G401.6 (cell line): Measurements from ENCODE around the gene ZNF189.
"Not testable (repeated sequence)": the region's sequence is repeated elsewhere in the genome, so short reads cannot be mapped to it uniquely, and the experiment has no call there.

ENCODE experiments used
- FAIRE-seq: peaks from 2 replicates; lab custom pipeline; 2012; peaks lifted over from hg19 to GRCh38; lab: Jason Lieb, UNC

Gene ZNF189

DNA sequence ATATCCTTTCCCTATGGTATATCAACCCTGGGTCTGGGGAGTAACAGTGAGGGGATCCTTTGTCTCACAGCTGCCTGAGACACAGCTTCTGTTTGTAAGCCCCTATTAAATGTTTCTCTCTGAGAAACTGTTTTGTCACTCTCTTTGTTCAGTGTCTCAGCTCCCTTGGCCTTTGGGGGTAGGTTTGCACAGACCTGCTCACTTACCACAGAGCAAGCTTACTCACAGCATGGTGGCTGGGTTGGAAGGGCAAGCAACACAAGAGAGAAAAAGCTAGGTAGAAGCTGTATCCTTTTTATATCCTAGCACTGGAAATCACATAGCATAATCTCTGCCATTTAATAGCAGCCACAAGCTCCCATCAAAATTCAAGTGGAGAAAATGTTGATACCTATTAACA is 18.4 kb upstream of the ZNF189 start:
- no peak for FAIRE-seq

DNA sequence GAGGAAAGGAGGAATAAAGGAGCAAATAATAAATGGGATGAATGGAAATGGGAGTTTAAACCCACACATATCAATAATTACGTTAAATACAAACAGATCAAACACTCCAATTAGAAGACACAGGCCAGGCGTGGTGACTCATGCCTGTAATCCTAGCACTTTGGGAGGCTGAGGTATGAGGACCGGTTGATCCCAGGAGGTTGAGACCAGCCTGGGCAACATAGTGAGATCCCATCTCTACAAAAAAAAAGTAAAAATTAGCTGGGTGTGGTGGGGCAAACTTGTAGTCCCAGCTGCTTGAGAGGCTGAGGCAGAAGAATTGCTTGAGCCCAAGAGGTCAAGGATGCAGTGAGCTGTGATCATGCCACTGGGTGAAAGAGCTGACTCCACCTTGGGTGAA is 17.5 kb upstream of the ZNF189 start:
- no peak for FAIRE-seq

DNA sequence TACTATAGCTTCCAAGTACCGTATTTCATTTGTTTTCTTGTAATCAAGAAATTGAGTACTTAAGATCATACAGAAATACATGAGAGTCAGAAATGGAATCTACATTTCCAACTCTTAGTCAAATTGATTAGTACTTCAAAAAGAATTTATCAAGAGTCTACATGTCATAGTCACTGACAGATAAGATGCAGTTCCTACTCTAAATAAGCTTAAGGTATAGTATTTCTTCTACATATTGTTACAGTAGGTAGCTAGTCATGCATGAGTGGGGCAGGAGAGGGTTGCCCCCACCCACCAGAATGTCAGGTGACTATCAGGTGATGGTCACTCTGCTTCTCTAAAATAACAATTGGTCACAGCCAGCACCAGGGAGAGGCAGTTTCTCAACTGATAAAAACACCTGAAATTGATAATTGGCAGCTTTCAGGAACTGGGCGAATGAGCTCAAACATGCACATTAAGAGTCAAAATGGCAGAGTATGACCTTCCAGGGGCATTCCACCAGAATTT is 16.8 kb upstream of the ZNF189 start:
- FAIRE-seq, result no peak

DNA sequence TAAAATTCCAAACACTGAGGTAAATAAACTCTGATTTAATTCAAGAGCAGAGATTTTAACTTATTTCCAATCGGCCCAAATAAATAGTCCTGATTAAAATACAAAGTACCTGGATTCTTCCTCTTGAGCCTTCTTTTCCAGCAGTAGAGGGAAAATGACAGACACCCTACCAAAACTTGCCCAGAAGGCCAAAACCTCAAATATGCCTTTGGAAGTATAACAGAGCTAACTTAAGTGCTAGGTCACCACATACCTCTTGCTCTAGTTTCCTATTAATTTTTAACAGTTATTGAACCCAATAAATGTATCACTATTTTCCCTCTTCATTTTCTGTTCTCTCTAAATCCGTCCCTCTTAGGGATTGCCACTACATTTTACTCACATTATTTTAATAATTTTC is 15.3 kb upstream of the ZNF189 start:
- no peak for FAIRE-seq

DNA sequence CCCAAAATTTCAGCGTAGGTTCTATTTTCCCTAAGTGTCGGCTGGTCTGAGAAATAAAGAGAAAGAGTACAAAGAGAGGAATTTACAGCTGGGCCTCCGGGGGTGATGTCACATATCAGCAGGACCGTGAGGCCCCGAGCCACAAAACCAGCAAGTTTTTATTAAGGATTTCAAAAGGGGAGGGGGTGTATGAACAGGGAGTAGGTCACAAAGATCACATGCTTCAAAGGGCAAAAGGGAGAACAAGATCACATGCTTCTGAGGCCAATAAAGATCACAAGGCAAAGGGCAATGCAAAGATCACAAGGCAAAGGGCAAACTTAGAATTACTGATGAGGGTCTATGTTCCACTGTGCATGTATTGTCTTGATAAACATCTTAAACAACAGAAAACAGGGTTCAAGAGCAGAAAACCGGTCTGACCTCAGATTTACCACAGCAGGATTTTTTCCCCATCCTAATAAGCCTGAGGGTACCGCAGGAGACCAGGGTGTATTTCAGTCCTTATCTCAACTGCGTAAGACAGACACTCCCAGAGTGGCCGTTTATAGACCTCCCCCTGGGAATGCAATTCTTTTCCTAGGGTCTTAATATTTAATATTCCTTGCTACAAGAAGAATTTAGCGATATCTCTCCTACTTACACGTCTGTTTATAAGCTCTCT is 13.6 kb upstream of the ZNF189 start, which contains the start of gene BAAT:
BAAT (minus strand) TSS at position 134 of the 664 bp plus-strand sequence. CDS start 13,602 bp downstream, outside the sequence.
- FAIRE-seq, result not testable (repeated sequence)

DNA sequence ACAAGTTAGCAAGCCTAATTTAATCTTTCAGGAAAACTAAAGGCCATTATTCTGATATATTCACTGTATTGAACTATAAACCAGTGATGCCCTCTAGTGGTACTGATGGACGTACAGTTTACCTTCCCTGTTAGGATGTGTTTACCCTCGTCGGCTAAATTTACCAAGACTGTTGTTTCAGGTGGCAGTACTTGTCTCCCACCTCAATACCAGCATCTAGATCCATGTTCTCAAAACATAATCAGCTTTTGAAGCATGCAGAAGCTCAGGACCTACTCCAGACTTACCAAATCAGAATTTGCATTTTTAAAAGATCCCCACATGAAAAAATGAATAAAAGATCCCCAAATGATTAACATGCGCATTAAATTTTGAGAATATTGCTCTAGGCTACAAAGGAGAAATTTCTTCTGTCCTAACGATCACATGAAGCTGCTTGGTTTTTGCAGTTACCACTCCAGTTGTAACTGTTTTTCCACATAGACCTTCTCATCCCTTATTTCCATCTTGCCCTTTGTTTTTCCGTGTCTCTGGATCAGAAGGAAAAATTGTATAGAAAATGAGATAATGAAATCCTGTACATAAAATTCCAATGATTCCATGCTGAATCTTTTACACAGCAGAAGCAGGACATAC is 10.7 kb upstream of the ZNF189 start:
- FAIRE-seq, result peak; percentile 88

DNA sequence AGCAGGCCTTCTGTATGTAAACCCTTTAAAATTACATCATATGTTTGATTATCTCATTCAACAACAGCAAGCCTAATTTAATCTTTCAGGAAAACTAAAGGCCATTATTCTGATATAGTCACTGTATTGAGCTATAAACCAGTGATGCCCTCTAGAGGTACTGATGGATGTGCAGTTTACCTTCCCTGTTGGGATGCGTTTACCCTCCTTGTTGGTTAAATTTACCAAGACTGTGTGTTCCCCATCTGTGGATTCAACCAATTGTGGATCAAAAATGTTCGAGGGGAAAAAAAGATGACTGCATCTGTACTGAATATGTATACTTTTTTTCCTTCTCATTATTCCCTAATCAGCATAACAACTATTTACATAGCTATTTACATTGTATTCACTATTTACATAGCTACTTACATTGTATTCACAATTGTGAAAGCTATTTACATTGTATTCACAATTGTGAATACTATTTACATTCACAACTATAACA is 10.1 kb upstream of the ZNF189 start:
- FAIRE-seq, result no peak

DNA sequence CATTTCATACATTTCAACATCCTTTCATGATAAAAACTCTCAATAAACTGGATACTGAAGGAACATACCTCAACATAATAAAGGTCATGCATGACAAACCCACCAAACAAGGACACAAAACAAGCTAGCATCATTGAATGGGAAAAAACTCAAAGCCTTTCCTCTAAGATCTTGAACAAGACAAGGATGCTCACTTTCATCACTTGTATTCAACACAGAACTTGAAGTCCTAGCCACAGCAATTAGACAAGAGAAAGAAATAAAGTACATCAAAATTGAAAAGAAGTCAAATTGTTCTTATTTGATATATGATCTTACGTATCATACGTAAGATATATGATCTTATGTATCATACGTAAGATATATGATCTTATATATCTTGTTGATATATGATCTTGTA is 5.5 kb upstream of the ZNF189 start:
- FAIRE-seq, result peak; percentile 36

DNA sequence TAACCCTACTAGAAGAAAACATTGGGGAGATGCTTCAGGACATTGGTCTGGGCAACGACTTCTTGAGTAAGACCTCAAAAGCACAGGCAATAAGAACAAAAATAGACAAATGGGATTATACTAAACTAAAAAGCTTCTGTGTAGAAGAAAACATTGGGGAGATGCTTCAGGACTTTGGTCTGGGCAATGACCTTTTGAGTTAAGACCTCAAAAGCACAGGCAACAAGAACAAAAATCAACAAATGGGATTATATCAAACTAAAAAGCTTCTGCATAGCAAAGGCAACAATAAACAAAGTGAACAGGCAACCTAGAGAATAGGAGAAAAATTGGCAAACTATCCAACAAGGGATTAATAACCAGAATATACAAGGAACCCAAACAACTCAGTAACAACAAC is 4.0 kb upstream of the ZNF189 start:
- FAIRE-seq, result no peak

DNA sequence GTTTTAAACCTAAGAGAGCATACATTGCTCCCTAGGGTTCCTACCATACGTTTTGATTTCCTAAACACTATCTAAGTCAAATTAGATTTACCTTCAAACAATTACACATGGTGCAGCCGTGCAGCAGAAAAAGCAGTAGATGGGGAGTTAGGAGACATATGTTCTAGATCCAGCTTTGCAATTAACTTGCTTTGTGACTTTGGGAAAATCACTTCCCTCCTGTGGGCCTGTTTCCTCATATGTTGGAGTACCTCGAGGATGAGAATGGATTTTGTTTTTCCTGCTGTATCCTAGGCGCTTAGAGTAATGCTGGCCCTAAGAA is 944 bp upstream of the ZNF189 start:
- FAIRE-seq, result no peak

DNA sequence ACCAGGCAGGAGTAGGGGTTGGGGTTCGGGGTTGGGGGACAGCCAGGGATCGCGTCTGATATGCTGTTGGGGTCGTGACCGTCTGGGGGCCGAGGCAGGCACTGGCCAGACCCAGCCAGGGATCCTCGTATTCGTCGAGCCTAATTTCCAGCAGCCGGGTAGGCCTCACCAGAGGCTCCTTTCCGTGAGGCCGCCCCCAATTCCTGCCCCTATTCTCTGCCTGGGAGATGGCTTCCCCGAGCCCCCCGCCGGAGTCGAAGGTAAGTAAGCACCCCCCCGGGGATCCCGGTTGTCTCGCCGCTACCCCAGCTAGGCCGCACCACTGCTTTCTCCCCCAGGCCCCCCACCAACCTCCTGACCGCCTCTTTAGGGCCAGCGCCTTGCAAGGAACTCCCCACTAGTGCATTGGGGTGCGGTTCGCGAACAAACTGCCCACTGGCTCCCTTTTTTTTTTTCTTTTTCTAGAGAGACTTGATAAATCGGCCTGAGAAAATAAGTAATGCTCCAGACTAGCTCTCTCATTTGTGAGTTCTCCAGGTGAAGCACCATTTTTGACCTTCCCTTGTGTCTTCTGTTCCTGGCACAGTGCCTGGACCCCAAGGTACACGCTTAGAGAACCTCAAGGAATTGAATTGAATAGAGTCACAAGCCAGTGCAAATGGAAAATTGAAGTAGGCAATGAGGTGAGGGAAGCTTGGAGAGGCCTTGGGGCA is 435 bp downstream of the ZNF189 start:
- no peak for FAIRE-seq

DNA sequence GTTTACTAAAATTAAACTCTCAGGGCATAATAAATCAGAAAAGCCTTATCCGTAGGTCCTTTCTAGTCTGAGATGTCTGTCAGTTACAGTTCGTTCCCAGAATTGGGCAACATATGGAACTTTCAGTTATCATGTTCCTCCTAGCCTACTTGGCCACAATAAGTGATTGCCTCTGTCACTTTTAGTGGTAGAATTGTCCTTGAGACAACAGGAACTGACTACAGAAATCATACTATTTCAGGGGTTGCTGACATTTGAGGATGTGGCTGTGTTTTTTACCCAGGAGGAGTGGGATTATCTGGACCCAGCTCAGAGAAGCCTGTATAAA is 956 bp downstream of the ZNF189 start:
- no peak for FAIRE-seq

DNA sequence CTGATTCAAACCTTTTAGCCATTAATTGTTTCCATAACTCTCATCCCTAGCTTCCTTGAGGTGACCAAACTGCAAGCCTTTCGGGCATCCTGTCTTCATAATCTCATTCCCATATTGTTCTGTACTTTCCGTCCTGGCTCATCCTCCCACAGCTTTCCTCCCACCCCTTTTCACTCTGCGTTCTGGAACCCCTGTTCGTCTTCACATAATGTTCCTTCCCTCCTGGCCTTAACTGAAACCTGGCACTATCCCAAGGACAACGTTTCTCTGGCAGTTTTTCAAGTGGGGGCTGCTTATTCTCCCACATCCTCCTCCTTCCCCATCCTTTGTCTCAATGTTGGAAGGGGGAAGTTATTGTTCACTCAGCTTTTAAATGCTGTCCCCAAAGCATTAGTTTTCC is 1.5 kb downstream of the ZNF189 start:
- FAIRE-seq, result no peak

DNA sequence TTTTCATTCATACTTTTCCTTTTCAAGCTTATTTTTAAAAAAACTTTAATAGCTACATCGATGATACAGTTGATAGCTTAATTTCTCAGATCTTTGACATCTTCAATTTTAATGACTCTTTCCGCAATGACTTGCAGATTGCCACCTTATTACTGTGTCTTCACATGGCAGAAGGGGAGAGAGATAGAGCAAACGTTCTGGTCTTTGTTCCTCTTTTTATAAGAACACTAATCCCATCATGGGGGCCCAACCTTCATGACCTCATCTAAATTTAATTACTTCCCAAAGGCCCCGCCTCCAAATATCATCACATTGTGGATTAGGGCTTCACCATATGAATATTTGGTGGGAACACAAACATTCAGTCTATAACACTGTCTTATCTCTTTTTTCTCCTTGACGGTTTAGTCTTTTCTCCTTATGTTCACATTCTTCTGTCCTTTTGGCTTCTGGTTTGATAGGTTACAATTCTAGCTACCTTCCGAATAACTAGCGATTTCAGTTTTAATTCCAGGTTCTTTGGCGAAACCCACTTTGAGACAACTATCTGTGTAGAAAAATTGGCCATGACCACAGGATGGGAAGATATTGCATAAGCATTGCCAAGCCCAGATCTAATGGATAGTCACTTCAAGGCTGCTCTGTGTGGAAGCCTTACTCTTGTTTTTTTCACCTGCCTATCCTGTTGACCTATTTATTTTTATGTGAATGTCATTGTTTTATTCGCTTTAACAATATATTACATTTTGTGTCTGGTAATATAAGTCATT is 5.0 kb downstream of the ZNF189 start:
- FAIRE-seq, result no peak

DNA sequence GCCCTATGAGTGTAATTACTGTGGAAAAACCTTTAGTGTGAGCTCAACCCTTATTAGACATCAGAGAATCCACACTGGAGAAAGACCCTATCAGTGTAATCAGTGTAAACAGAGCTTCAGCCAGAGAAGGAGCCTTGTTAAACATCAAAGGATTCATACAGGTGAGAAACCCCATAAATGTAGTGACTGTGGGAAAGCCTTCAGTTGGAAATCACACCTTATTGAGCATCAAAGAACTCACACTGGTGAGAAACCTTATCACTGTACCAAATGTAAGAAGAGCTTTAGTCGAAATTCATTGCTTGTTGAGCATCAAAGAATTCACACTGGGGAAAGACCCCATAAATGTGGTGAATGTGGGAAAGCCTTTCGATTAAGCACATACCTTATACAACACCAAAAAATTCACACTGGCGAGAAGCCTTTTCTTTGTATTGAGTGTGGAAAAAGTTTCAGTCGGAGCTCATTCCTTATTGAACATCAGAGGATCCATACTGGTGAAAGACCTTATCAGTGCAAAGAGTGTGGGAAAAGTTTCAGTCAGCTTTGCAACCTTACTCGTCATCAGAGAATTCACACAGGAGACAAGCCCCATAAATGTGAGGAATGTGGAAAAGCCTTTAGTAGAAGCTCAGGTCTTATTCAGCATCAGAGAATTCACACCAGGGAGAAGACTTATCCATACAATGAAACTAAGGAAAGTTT is 9.9 kb downstream of the ZNF189 start:
- FAIRE-seq, result no peak

DNA sequence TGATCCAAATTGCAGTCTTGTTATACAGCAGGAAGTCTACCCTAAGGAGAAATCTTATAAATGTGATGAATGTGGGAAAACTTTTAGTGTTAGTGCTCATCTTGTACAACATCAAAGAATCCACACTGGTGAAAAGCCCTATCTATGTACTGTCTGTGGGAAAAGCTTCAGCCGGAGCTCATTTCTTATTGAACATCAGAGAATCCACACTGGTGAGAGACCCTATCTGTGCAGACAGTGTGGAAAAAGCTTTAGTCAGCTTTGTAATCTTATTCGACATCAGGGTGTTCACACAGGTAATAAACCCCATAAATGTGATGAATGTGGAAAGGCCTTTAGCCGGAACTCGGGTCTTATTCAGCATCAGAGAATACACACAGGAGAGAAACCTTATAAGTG is 10.4 kb downstream of the ZNF189 start:
- no peak for FAIRE-seq

DNA sequence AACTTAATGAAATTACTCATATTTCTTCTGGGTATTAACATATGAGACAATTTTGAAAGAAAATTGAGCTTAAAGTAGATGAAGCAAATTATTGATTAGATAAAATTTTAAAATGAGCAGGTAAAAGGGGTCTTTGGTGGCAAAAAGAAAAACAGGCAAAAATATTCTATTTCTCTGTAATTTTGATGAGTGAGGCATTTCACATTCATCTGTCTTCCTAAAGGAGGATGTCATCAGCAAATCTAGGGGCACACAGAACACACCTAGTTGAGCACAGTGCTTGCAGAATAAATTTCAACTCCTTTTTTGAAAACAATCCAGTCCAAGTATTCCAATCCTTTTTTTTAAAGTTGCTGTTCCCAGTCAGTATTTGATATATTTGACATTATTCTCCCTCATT is 16.2 kb downstream of the ZNF189 start:
- FAIRE-seq, result no peak

DNA sequence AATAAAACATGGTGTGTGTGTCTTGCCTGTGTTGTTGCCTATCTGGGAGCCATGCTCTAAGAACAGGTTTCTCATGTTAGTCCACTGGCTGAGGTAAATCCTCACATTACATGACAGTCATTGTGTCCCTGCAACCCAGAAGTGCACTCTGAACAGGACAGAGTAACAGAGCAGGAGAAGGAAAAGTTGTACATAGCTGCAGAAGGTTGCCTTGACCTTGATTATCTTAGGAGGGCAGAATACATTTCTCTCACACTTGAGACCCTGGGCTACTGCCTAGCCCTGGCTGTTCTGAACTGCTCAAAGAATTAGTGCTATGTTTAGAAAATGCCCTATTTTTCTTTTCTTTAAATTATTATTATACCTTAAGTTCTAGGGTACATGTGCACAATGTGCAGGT is 16.9 kb downstream of the ZNF189 start:
- FAIRE-seq, result no peak

DNA sequence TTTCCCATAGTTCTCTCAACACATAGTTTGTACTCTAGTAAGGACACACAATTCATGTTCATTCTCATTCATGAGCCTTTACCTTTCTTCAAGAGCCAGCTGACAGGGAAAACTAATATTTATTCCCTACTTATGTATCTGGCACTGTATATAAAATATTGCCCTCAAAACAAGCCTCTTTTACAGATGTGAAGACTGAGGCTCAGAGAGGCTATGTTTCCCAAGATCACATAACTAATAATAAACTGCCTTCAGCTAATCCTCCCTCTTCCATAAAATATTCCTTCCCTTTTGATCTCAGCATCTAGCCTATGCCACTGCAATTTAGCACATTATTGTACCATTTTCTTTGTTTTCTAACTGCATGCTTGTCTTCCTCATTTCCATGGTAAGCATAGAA is 18.7 kb downstream of the ZNF189 start:
- no peak for FAIRE-seq

DNA sequence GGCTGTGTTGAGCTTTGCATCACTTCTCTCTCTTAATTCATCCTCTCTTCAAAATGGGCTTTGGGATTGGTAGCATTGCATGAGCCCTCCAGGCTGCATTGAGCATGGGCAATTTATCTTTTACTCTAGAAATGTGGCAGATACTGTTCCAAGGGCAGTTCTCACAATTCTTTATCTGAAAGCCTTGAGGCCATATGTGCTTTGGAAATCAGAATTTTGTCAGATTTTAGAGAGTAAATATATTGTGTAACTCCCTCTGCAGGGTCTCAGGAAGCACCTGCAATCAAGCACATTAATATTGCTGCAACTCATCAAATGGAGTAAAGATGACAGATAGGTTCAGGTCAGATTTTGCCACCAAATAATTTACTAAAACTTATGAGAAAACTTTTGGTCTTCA is 19.3 kb downstream of the ZNF189 start:
- no peak for FAIRE-seq

DNA sequence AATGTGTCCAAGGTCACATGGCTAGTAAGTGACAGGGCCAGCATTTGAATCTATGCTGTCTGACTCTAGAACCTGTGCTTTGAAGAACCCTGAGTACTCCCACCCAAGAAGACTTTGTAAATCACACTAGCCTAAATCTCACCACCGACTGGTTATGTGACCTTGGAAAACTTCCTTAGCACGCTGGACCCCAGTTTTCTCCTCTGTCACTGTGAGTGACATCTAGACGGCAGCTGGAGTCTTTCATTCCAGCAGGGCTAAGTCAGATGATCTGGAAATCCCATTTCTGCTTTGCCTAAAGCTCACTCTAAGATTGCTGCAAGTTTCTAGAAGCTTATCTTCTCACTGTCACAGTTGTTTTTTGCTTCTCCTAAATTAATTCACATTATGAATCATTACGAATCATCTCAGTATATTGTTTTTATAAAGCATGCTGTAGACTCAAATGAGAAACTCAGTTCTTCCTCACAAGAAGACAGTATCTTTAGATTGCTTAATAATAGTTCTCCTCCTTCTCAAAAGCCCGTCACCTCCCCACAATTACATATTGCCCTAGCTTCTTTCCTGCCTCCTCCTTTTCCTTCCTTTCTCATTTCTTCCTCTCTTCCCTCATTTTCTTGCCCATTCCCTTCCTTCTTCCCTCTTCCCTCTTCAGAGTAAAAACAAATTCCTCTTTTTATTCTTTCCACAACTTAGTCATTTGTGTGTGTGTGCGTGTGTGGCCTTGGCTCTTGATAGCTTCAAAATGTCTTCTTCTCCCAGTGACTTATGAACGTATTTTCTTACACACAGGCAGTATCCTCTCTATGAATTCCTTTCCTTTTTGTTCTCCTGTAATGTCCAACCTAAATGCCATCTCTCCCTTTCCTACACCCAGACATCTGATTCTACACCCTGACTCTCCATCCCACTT is 20.1 kb downstream of the ZNF189 start:
- no peak for FAIRE-seq
